Heart right ventricle (tissue), 16 donors: ENCODE measurements around the gene NLRC5. TPM values are rescaled to one million over a fixed set of nuclear protein-coding genes. Genes with fewer than 3 reads are reported as not detected.

ENCODE experiments used
- ATAC-seq, 8 donors: fragments of 200-7000 bp; cut with Tn5 transposase; one replicate each; pipeline ENCODE4 v1.9.1; 2020; ENCODE audit warnings: mild to moderate bottlenecking in 8 of 8, moderate library complexity in 8 of 8, moderate number of reproducible peaks in 1 of 8
- DNase-seq, 2 donors: peaks; one replicate each; pipeline ENCODE4 v3.0.0-alpha.2; 2020
- H3K27ac ChIP-seq, 10 donors: fragments of 200-600 bp; sonication (generic) in 2 of 10; one replicate each; pipeline versions ENCODE4 v1.5.0 to v1.8.0; 2020 to 2022; ENCODE audit warnings: mild to moderate bottlenecking in 3 of 10
- H3K27me3 ChIP-seq, 7 donors: fragments of 200-600 bp; one replicate each; pipeline ENCODE4 v1.8.0; 2021 to 2022; ENCODE audit warnings: mild to moderate bottlenecking in 2 of 7
- H3K36me3 ChIP-seq, 9 donors: fragments of 200-600 bp; sonication (generic) in 1 of 9; one replicate each; pipeline versions ENCODE4 v1.5.0 to v1.8.0; 2020 to 2022; ENCODE audit warnings: mild to moderate bottlenecking in 2 of 9
- H3K4me1 ChIP-seq, 9 donors: fragments of 200-600 bp; sonication (generic) in 1 of 9; one replicate each; pipeline versions ENCODE4 v1.5.0 to v1.8.0; 2020 to 2022; ENCODE audit warnings: mild to moderate bottlenecking in 4 of 9
- H3K4me3 ChIP-seq, 10 donors: fragments of 200-600 bp; sonication (generic) in 2 of 10; one replicate each; pipeline versions ENCODE4 v1.5.0 to v1.8.0; 2020 to 2022; ENCODE audit warnings: mild to moderate bottlenecking in 7 of 10, moderate library complexity in 2 of 10
- H3K9me3 ChIP-seq, 11 donors: fragments of 200-600 bp in 10 of 11; sonication (generic) in 2 of 11; one replicate each; pipeline versions ENCODE4 v1.5.0 to v1.8.0; 2013 to 2022; ENCODE audit warnings: mild to moderate bottlenecking in 2 of 11, control low read depth in 1 of 11, moderate library complexity in 1 of 11
- WGBS, 2 donors: extraction: QIAGEN DNeasy Blood & Tissue Kit; methylation state at CpG; one replicate each; pipeline ENCODE4 v1.1.7; 2013; ENCODE audit warnings: inconsistent platforms in 1 of 2; 5-methylcytosine and 5-hydroxymethylcytosine counted together
- intact Hi-C, 10 donors: fragments of 100-400 bp; cut with DNase I; formaldehyde crosslinking; loops; one replicate each; pipeline versions ENCODE4 v1.11.1 to v1.14.2; 2022
- polyA plus RNA-seq, 2 donors: library from polyadenylated mRNA; stranded (reverse); fragments of 200-250 nt; gene quantifications; one replicate each; pipeline ENCODE4 v1.2.3, GENCODE V29; 2013
- total RNA-seq, 10 donors: library from RNA; stranded (reverse); fragmentation: NEBNext Ultra II Directional in 3 of 10; extraction: Animal tissue kit (Norgen Biotek cat#: 25700) in 3 of 10; gene quantifications; one replicate each; pipeline versions ENCODE4 v1.2.1 to v1.2.4, GENCODE V29; 2021 to 2023
- TF ChIP-seq, protein P1 (sequence below), 9 donors: fragments of 200-600 bp; sonication (generic) in 2 of 9; IDR thresholded peaks; one replicate each; pipeline versions ENCODE4 v1.5.0 to v1.8.0; 2021 to 2022; ENCODE audit warnings: antibody characterized with exemption in 9 of 9, mild to moderate bottlenecking in 5 of 9, moderate library complexity in 1 of 9
- donor health status: Arrhythmogenic right ventricular cardiomyopathy.
- donor health status: ischemic (EF 13 %, LVEDD 7.1; RV severe dilation, severe dysfunction).
- donor health status: healthy with polysubstance abuse.
- donor health status: DM: no; HTN: yes; CAD: no.
- donor health status: DM: no; HTN: no; CAD: no.
- donor health status: ischemic (EF 25% LVEDD 6.9; RV normal size, moderate dysfunction).
- donor health status: ischemic (EF 25% LVEDD 5.7; RV mildly dilated, moderate dysfunction).
- donor health status: healthy.
- donor health status: DM: yes; HTN: yes; CAD: no.
- donor health status: Ischemic cardiomyopathy.
- donor health status: ischemic (EF 35%, LVEDD 5.7; RV mildly dilated, moderate dysfunction).
- donor health status: nonischemic (EF 11% LVEDD 7.7; RV severe dilation, severe dysfunction).
- donor health status: DM: yes; HTN: yes; CAD: no.
- donor health status: PGD.
- donor health status: ischemic (EF 29% LVEDD 5.4; RV normal size, mild dysfunction).
- donor health status: nonischemic (EF 23%, LVEDD 6.1; RV moderate dilation, normal function).

Gene NLRC5
- total and polyA plus RNA-seq, 12 donors: 6.2 to 49.6 (median 13.5) TPM

DNA sequence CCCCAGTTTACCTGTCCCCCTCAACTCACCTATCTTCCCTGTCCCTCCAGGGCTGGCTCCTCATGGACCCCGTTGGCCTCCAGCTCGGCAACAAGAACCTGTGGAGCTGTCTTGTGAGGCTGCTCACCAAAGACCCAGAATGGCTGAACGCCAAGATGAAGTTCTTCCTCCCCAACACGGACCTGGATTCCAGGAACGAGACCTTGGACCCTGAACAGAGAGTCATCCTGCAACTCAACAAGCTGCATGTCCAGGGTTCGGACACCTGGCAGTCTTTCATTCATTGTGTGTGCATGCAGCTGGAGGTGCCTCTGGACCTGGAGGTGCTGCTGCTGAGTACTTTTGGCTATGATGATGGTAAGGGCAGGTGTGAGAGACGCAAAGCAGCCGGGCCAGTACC, 31.3 kb downstream of the NLRC5 start:
- DNase-seq: no peak
- WGBS, 2 donors: 89 to 91% methylated on average over 8 of the region's 8 CpGs
- intact Hi-C loops: loop anchor here in 2 of 10 donors (5.0 to 10.0 kb wide), 2 partner anchors 43 to 146 kb away; no protein-coding TSS in a partner anchor
- no peak for ATAC-seq
- no peaks in the 10 kb centered on the region for H3K27me3 ChIP-seq
- peaks cover 0 to 93% (median 10%) of the 10 kb centered on the region in 9 donors for H3K36me3 ChIP-seq
- H3K4me3 ChIP-seq: no peak overlapping the region
- no peak overlapping the region for H3K27ac ChIP-seq
- peaks cover 0 to 6% (median 0%) of the 10 kb centered on the region in 11 donors for H3K9me3 ChIP-seq
- peaks cover 0 to 38% (median 0%) of the 10 kb centered on the region in 9 donors for H3K4me1 ChIP-seq
- TF ChIP-seq, protein P1, sequence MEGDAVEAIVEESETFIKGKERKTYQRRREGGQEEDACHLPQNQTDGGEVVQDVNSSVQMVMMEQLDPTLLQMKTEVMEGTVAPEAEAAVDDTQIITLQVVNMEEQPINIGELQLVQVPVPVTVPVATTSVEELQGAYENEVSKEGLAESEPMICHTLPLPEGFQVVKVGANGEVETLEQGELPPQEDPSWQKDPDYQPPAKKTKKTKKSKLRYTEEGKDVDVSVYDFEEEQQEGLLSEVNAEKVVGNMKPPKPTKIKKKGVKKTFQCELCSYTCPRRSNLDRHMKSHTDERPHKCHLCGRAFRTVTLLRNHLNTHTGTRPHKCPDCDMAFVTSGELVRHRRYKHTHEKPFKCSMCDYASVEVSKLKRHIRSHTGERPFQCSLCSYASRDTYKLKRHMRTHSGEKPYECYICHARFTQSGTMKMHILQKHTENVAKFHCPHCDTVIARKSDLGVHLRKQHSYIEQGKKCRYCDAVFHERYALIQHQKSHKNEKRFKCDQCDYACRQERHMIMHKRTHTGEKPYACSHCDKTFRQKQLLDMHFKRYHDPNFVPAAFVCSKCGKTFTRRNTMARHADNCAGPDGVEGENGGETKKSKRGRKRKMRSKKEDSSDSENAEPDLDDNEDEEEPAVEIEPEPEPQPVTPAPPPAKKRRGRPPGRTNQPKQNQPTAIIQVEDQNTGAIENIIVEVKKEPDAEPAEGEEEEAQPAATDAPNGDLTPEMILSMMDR (IDR thresholded peaks at IDR 0.05): no peak

DNA sequence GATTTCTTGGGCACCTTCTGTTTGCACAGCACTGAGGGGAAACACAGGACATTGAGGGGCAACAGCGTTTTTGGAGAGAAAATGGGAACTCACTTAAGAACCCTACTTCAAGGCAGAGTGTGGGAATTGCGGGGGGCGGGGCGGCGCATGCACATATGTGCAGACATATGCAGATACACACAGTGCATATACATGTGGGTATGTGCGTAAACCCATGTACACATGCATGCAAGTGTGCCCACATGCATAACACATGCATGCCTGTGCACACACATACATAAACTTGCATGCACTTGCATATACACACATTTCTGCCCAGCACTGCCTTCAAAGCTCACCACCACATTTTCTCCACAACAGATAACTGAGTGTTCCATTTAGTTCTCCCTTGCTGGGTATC, 32.4 kb downstream of the NLRC5 start:
- ATAC-seq (no peak), DNase-seq (no peak)
- TF ChIP-seq, protein P1 (IDR thresholded peaks at IDR 0.05): no peak
- Histone ChIP-seq H3K4me1 (peaks cover 0 to 49% (median 0%) of the 10 kb centered on the region in 9 donors), H3K36me3 (peaks cover 0 to 98% (median 10%) of the 10 kb centered on the region in 9 donors), H3K27ac (no peak overlapping the region), H3K9me3 (peaks cover 0 to 6% (median 0%) of the 10 kb centered on the region in 11 donors), H3K4me3 (no peak overlapping the region), H3K27me3 (no peaks in the 10 kb centered on the region)
- intact Hi-C loops: loop anchor here in 2 of 10 donors (5.0 to 10.0 kb wide), 2 partner anchors 44 to 147 kb away; no protein-coding TSS in a partner anchor
- WGBS, 2 donors: 92 to 96% methylated on average over 6 of the region's 6 CpGs

DNA sequence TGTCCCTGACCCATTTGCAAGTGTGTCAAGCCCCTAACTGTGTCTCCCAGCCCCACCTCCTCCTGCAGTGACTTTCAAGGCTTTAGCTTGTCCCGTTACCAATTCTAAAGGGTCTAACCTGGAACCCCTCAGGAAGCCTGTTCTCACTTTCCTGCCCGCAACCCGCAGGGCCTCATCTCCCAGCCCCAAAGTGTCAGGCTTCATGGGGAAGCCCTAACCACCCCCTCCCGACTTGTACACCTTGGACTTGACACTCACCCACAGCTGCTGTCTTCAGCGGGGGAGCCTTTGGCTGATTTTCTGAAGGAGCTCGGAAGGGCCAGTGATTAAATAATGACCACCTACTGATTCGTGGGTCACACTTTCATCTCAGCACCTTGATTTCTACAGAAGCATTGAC, 33.1 kb downstream of the NLRC5 start:
- TF ChIP-seq, protein P1 (IDR thresholded peaks at IDR 0.05): no peak
- Histone ChIP-seq H3K9me3 (peaks cover 0 to 6% (median 0%) of the 10 kb centered on the region in 11 donors), H3K36me3 (peaks cover 0 to 98% (median 10%) of the 10 kb centered on the region in 9 donors), H3K27ac (no peak overlapping the region), H3K4me3 (no peak overlapping the region), H3K27me3 (no peaks in the 10 kb centered on the region), H3K4me1 (peaks cover 0 to 48% (median 0%) of the 10 kb centered on the region in 9 donors)
- DNase-seq (no peak), ATAC-seq (no peak)
- WGBS, 2 donors: 89 to 91% methylated on average over 7 of the region's 7 CpGs
- intact Hi-C loops: loop anchor here in 2 of 10 donors (5.0 to 10.0 kb wide), 2 partner anchors 45 to 148 kb away; no protein-coding TSS in a partner anchor

DNA sequence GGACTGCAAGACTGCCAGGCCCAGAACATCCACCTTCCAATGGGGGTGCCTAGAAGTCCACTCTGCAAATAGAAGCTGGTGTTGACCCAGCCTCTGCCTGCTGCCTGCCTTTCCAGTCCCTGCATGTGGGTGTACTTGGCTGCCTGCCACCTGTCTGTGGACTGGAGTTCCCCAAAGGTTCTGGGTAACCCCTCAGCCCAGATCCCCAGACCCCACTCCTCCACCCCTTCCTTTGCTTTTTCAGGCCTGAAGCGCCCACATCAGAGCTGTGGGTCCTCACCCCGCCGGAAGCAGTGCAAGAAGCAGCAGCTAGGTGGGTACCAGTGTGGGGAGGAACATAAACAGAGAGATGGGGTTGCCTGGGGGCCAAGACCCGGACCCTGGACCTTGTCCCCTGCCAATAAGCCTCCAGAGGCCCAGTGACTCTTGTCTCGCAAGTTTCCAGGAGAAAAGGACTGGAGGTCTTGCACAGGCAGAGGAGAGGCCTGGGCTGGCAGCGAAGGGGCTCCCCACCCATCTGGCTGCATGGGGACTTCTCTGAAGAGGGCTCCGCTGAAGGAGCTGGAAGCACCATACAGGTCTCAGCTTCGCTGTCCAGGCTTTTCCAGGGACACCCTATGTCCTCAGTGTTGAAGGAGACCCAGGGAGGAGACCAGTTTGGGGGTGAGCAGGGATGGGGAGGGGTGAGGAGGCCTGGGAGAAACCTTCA, 34.3 kb downstream of the NLRC5 start:
- no peak for ATAC-seq
- H3K9me3 ChIP-seq: peaks cover 0 to 6% (median 0%) of the 10 kb centered on the region in 11 donors
- intact Hi-C loops: loop anchor here in 2 of 10 donors (5.0 to 10.0 kb wide), 2 partner anchors 46 to 149 kb away; no protein-coding TSS in a partner anchor
- H3K36me3 ChIP-seq: peaks cover 0 to 96% (median 10%) of the 10 kb centered on the region in 9 donors
- H3K27ac ChIP-seq: peak overlapping the region in 1 of 10 donors; percentile 50
- TF ChIP-seq, protein P1 (IDR thresholded peaks at IDR 0.05): no peak
- 87 to 98% methylated on average over 8 of the region's 8 CpGs for WGBS, 2 donors
- no peak overlapping the region for H3K4me3 ChIP-seq
- no peak for DNase-seq
- H3K27me3 ChIP-seq: no peaks in the 10 kb centered on the region
- H3K4me1 ChIP-seq: peaks cover 0 to 50% (median 0%) of the 10 kb centered on the region in 9 donors
